NCI-H526 treated with DMSO at 0.1 percent for 48 hours (cell line): ENCODE results near the gene CUL4B.
"Not testable (repeated sequence)": the region's sequence is repeated elsewhere in the genome, so short reads cannot be mapped to it uniquely, and the experiment has no call there.

Experiments
- DNase-seq: peaks from one replicate; lab custom pipeline; 2025; lab: John Stamatoyannopoulos, UW

Gene CUL4B

GRCh38 chrX:120522820-120523219, 37.9 kb downstream of the CUL4B start:
- DNase-seq: no peak

- DNase-seq: no peak
Measured at GRCh38 chrX:120517936-120518335, 42.8 kb downstream of the CUL4B start.

GRCh38 chrX:120514236-120514635, 46.5 kb downstream of the CUL4B start:
- no peak for DNase-seq

- no peak for DNase-seq
Measured at GRCh38 chrX:120512627-120513026, 48.1 kb downstream of the CUL4B start.

GRCh38 chrX:120512222-120512621, 48.5 kb downstream of the CUL4B start:
- no peak for DNase-seq

- DNase-seq: no peak
Measured at GRCh38 chrX:120504569-120504968, 56.2 kb downstream of the CUL4B start.

GRCh38 chrX:120499301-120500072, 61.3 kb downstream of the CUL4B start:
- no peak for DNase-seq

- not testable (repeated sequence) for DNase-seq
Measured at GRCh38 chrX:120490119-120490518, 70.6 kb downstream of the CUL4B start.

- no peak for DNase-seq
Measured at GRCh38 chrX:120486786-120487185, 74.0 kb downstream of the CUL4B start.

- DNase-seq: peak; percentile 86
Measured at GRCh38 chrX:120485638-120486520, 74.9 kb downstream of the CUL4B start.

GRCh38 chrX:120485315-120485637, 75.5 kb downstream of the CUL4B start:
- no peak for DNase-seq

- no peak for DNase-seq
Measured at GRCh38 chrX:120477453-120477852, 83.3 kb downstream of the CUL4B start.

- no peak for DNase-seq
Measured at GRCh38 chrX:120476714-120477113, 84.0 kb downstream of the CUL4B start.

GRCh38 chrX:120475447-120475846, 85.3 kb downstream of the CUL4B start:
- not testable (repeated sequence) for DNase-seq
